A549 (cell line): ENCODE results near the gene TIGD6.

Source experiments
- BHLHE40 ChIP-seq: IDR thresholded peaks from 2 replicates; pipeline ENCODE4 v1.6.1; 2012; ENCODE audit warnings: low read depth, low read length, inconsistent platforms
- CHD2 ChIP-seq: fragments of 150-350 bp; IDR thresholded peaks from 2 replicates; pipeline ENCODE4 v1.6.1; 2014; ENCODE audit warnings: low read length; ENCODE audit not compliant: partially characterized antibody
- TF ChIP-seq, protein P1 (sequence below): fragments of 200-600 bp; sonication (generic); IDR thresholded peaks from 2 replicates; pipeline ENCODE4 v1.6.1; 2016; ENCODE audit warnings: antibody characterized with exemption, mild to moderate bottlenecking, moderate library complexity

DNA sequence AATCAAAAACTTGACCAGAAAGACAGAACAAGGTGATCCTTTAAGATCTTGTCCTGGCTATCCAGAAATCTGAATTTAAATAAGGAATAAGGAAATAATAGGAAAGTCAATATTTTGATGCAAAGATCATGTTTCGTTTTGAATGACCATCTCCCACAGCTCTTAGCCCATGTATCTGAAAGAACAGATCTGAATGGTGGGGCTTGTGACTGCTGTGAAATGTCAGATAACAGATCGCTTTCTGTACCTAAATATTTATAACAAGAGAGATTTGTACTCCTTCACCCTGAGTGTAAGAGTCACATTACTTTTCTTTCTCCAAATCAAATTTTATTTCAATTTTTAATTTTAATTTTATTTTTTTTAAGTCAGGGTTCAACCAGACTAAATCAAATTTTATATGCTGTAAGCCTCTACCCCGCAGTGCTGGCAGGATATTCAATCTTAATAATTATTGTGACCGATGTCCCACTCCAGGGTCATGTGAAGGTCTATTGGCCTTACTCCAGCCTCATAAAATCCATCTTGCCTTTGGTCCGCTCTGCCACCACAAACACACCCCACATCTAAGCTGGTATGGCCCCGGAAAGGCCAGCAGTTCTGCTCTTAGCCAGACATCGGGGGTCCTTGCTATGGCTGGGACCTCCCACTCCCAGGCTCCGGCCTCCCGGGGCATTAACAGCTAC is 46.9 kb downstream of the TIGD6 start:
- TF ChIP-seq BHLHE40 (no peak), CHD2 (no peak)
- TF ChIP-seq, protein P1, sequence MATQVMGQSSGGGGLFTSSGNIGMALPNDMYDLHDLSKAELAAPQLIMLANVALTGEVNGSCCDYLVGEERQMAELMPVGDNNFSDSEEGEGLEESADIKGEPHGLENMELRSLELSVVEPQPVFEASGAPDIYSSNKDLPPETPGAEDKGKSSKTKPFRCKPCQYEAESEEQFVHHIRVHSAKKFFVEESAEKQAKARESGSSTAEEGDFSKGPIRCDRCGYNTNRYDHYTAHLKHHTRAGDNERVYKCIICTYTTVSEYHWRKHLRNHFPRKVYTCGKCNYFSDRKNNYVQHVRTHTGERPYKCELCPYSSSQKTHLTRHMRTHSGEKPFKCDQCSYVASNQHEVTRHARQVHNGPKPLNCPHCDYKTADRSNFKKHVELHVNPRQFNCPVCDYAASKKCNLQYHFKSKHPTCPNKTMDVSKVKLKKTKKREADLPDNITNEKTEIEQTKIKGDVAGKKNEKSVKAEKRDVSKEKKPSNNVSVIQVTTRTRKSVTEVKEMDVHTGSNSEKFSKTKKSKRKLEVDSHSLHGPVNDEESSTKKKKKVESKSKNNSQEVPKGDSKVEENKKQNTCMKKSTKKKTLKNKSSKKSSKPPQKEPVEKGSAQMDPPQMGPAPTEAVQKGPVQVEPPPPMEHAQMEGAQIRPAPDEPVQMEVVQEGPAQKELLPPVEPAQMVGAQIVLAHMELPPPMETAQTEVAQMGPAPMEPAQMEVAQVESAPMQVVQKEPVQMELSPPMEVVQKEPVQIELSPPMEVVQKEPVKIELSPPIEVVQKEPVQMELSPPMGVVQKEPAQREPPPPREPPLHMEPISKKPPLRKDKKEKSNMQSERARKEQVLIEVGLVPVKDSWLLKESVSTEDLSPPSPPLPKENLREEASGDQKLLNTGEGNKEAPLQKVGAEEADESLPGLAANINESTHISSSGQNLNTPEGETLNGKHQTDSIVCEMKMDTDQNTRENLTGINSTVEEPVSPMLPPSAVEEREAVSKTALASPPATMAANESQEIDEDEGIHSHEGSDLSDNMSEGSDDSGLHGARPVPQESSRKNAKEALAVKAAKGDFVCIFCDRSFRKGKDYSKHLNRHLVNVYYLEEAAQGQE: no peak
